ENCODE data around the gene APBB2.

Gene APBB2

GRCh38 chr4:41106694-41107419 is 107.5 kb downstream of the APBB2 start:
- H3K4me3 ChIP-seq (ENCODE audit: low read depth, low read length): no peak overlapping the region
- no peak for DNase-seq (ENCODE audit: low read depth)
- TF ChIP-seq MYC (IDR thresholded peaks at IDR 0.05; ENCODE audit: low read depth, low read length): no peak
- TF ChIP-seq POLR2A (IDR thresholded peaks at IDR 0.05; ENCODE audit: extremely low read depth, insufficient read length): no peak
- TF ChIP-seq CTCF (IDR thresholded peaks at IDR 0.05; ENCODE audit: low read depth, low read length): no peak
- TF ChIP-seq MAX (IDR thresholded peaks at IDR 0.05; ENCODE audit: low read depth, low read length): no peak

DNA sequence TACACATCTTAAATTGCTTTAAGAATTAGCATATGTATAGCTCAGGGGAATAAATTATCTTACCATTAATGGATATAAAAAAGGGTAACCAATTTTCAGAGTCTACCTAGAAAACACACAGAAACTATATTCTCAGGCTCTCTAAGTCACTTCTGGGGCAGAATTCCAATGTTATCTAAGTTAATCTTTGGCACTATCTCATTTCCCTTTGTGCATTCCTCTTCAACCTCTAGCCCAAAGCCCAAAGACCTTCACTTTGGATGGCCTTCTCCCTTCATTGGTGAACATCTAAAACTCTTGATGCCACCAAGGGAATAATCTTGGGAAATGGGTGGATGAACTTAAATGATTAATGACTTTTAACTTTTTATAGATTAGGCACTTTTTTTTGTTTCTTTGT is 108.3 kb downstream of the APBB2 start:
- DNase-seq (ENCODE audit: low read depth): no peak
- TF ChIP-seq CTCF (IDR thresholded peaks at IDR 0.05; ENCODE audit: low read depth, low read length): no peak
- no peak for TF ChIP-seq POLR2A (IDR thresholded peaks at IDR 0.05; ENCODE audit: extremely low read depth, insufficient read length)
- TF ChIP-seq MAX (IDR thresholded peaks at IDR 0.05; ENCODE audit: low read depth, low read length): no peak
- TF ChIP-seq MYC (IDR thresholded peaks at IDR 0.05; ENCODE audit: low read depth, low read length): no peak
- H3K4me3 ChIP-seq (ENCODE audit: low read depth, low read length): no peak overlapping the region

- H3K4me3 ChIP-seq (ENCODE audit: low read depth, low read length): no peak overlapping the region
- DNase-seq (ENCODE audit: low read depth): no peak
- no peak for TF ChIP-seq POLR2A (IDR thresholded peaks at IDR 0.05; ENCODE audit: extremely low read depth, insufficient read length)
- TF ChIP-seq MAX (IDR thresholded peaks at IDR 0.05; ENCODE audit: low read depth, low read length): no peak
- TF ChIP-seq CTCF (IDR thresholded peaks at IDR 0.05; ENCODE audit: low read depth, low read length): no peak
- TF ChIP-seq MYC (IDR thresholded peaks at IDR 0.05; ENCODE audit: low read depth, low read length): no peak
Measured at GRCh38 chr4:41104155-41104554, 110.2 kb downstream of the APBB2 start.

GRCh38 chr4:41103657-41104056 is 110.7 kb downstream of the APBB2 start:
- H3K4me3 ChIP-seq (ENCODE audit: low read depth, low read length): no peak overlapping the region
- no peak for DNase-seq (ENCODE audit: low read depth)
- TF ChIP-seq MAX (IDR thresholded peaks at IDR 0.05; ENCODE audit: low read depth, low read length) (no peak), MYC (IDR thresholded peaks at IDR 0.05; ENCODE audit: low read depth, low read length) (no peak), POLR2A (IDR thresholded peaks at IDR 0.05; ENCODE audit: extremely low read depth, insufficient read length) (no peak), CTCF (IDR thresholded peaks at IDR 0.05; ENCODE audit: low read depth, low read length) (no peak)

GRCh38 chr4:41102414-41103092 is 111.8 kb downstream of the APBB2 start:
- DNase-seq (ENCODE audit: low read depth): no peak
- no peak overlapping the region for H3K4me3 ChIP-seq (ENCODE audit: low read depth, low read length)
- TF ChIP-seq POLR2A (IDR thresholded peaks at IDR 0.05; ENCODE audit: extremely low read depth, insufficient read length) (no peak), MYC (IDR thresholded peaks at IDR 0.05; ENCODE audit: low read depth, low read length) (no peak), MAX (IDR thresholded peaks at IDR 0.05; ENCODE audit: low read depth, low read length) (no peak), CTCF (IDR thresholded peaks at IDR 0.05; ENCODE audit: low read depth, low read length) (no peak)

All from NB4 (cell line).